ENCODE data around the gene RNGTT.

The RNGTT gene

DNA sequence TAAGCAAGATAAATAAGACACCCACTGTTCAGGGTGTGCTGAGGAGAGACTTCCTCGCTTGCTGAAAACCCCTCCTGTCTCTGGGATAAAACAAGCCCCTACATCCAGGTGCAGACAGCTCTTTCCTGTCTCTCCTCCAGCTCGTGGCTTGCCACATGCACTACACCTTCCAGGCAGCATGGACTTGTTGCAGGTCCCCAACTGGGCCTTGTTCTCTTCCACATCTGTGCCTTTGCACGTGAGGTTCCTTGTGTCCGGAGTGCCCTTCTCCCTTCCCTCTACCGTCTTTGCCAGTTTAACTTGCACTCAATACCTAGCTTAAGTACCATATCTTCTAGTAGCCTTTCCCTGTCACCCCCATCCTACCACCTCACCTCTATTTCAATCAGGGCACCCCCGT lies 397.6 kb downstream of the RNGTT start:
- no peak for DNase-seq (ENCODE audit: low read depth in 2 of 3, low spot score in 2 of 3)

DNA sequence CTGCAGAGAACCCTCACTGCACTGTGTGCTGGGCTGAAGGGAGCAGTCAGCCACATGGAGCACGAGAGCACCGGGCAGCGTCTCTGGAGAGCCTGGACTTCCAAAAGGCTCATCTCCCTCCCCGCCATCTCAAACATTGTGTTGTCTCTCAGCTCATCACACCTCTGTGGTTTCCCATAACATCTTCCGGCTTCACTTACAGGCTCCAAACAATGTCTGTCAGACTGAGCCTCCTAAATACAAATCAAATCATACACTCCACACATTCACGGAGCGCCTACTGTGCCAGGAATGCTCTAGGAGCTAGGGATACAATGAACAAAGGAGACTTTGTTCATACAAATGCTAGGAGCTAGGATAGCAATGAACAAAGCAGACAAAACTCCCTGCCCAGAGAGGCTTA lies 398.0 kb downstream of the RNGTT start:
- DNase-seq (ENCODE audit: low read depth in 2 of 3, low spot score in 2 of 3): no peak

DNA sequence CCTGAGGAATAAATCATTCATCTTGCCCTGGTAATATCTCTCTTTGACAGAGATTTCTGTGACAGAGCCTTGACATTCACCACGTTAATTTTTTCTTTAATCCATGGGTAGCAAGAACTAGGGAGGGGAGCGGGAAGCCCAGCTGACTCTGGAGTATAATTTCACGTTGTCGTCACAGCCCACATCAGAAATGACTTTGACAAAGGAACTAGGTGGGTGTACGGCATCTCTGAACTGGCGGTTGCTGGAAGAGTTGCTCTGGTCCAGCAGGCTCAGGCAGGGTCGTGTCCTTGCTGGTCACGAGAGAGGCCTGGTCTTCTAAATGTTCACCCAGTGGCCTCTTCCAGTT lies 400.2 kb downstream of the RNGTT start:
- no peak for DNase-seq (ENCODE audit: low read depth in 2 of 3, low spot score in 2 of 3)

DNA sequence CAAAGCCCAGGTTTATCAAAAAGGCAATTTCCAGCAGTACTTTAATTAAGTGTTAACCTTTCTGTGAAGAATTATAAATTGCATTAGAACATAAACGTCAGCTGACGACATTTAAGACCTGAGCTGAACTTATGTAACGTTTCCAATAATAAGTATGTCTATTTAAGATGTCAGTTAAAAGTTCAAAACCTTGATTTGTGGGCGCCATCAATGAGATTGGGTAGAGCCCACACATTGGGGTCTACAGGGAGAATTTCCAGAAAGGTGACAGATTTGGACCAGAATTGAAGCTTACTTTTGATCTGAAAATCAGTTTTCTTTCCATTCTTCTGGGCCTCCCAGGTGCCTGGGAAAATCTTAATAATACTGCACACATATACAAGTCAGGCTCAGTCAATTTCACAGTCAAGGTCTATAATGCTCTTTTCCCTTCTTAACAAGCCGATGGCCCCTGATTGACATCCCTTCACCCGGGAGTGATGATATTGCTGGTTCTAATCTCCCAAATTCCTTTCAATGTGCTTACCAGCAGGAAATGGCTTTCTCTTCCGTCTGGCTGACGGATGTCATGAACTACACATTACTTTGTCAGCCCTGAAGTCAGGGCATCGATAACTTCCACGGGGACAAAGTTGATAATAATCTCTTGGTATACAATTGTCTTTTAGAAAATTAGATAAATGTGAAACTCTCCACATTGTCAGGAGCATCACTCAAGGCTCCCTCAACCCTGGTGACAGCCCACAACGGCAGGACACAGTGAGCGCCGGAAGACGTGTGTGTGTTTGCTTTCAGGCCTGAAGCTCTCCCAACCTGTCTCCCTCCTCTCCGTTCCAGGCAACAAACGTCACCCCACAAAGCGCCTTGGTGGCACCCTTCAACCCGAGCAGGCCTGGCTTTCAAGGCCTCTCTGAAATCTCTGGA lies 400.8 kb downstream of the RNGTT start:
- DNase-seq (ENCODE audit: low read depth in 2 of 3, low spot score in 2 of 3): no peak

DNA sequence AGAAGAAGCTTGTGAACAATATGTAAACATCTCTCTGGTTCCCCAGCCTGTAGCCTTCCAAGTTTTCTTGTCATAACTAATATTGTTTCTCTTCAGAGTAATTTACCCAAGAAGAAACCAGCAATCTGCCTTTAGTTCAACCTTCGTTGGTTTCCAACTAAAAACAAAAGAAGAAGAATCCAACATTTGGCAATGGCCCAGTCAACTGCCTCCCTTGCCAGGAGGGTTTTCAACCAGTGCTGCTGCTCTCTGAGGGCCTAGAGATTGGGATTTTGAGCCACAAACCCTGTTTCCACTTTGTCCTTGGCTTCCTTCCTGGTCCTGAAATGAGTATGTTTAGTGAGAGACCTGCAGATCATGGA lies 401.5 kb downstream of the RNGTT start:
- no peak for DNase-seq (ENCODE audit: low read depth in 2 of 3, low spot score in 2 of 3)

DNA sequence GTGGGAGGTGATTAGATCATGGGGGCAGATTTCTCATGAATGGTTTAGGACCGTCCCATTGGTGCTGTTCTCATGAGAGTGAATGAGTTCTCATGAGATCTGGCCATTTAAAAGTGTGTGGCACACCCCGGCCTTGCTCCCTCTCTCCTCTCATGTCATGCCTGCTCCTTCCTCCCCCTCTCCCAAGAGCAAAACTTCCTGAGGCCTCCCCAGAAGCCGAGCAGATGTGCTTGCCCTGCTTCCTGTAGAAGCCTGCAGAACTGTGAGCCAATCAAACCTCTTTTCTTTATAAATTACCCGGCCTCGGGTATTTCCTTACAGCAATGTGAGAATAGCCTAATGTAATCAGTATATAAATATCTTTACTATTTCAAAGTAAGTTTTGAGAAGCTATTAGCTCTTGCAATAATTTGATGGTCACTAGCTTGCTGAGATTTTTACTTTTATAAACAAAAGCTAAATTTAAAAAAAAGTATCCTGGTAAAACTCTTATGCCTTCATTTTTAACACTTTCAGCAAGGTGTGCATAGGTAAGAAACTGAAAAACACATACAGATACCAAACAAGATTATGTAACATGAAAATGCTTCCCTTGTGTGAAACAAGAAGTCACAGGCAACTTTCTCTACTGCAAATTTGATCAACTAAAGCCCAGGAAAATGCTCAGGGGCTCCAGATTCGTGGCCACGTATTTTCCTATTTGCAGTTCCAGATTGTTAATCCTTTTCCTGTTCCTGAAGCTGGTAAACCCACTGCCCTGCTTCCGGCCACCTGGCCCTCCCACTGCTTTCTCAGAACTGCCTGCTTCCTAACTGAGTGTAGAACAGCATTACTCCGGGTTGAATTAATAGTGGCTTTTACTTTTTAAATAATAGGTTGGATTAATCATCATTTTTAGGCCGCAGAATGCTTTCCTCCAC lies 402.1 kb downstream of the RNGTT start:
- no peak for DNase-seq (ENCODE audit: low read depth in 2 of 3, low spot score in 2 of 3)

Data from activated CD8-positive, alpha-beta memory T cell treated with anti-CD3 and anti-CD28 coated beads for 48 hours (primary cell).